AG10803 (cell line): ENCODE measurements around the gene MRPS16.

Source experiments
- DNase-seq: peaks from one replicate; pipeline ENCODE4 v3.0.0; 2010; ENCODE audit warnings: low read depth
- H3K4me3 ChIP-seq: 2 replicates; pipeline ENCODE4 v1.5.1; 2011; ENCODE audit warnings: mild to moderate bottlenecking, low read length, control low read depth
- CTCF ChIP-seq: conservative IDR thresholded peaks from 2 replicates; pipeline ENCODE4 v1.5.1; 2011; ENCODE audit warnings: mild to moderate bottlenecking, low read length, control low read depth, inconsistent platforms

MRPS16 gene

GRCh38 chr10:73238990-73239566, 13.4 kb downstream of the MRPS16 start:
- DNase-seq = no peak
- H3K4me3 ChIP-seq = no peak overlapping the region
- TF ChIP-seq CTCF = no peak

- no peak for TF ChIP-seq CTCF
- DNase-seq = no peak
Observed at GRCh38 chr10:73234695-73235094, 17.7 kb downstream of the MRPS16 start.

GRCh38 chr10:73233883-73234282, 18.6 kb downstream of the MRPS16 start:
- TF ChIP-seq CTCF = no peak
- DNase-seq = no peak
- no peak overlapping the region for H3K4me3 ChIP-seq

More at GRCh38 chr10:73234695-73235094, 17.7 kb downstream of the MRPS16 start:
- H3K4me3 ChIP-seq = no peak overlapping the region

- DNase-seq = no peak
- peak; percentile 13; the same call in 1 of the 2 replicates for TF ChIP-seq CTCF
- no peak overlapping the region for H3K4me3 ChIP-seq
Observed at GRCh38 chr10:73232887-73233286, 19.6 kb downstream of the MRPS16 start.

DNA sequence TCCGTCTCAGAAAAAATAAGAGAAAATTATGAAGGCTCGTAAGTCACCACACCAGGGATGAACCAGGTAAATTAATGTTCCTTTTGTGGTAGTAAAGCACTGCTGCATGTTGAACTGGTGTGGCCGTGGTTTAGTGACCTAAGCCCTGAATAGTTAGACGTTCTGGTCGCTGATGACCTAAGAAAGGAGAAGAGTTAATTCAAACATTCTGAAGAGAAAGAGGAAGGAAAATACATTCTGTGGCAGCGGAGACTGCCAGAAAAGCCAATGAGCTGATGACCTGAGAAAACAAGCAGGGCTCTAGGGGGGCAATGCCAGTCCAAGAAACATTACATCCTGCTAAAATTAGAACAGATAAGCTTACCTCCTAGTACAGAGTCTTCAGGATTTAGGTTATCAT, 22.9 kb downstream of the MRPS16 start:
- no peak overlapping the region for H3K4me3 ChIP-seq
- DNase-seq = no peak
- no peak for TF ChIP-seq CTCF

DNA sequence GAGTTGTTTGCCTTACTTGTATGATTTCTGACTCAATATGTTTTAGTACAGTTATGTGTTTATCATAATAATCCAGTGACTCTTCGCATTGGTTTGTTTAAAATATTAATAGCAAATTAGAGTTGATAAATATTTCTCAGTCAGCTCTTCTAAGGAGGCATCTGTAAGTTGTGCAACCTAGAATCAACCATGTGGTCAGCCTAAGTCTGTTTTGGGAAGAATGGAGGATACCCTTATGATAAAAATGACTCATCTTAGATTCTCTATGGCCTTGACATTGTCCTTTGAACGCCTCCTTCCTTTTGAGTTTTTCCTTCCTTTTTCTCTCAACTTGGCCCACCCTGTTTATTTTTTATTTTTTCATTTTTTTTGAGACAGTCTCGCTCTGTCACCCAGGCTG, 24.2 kb downstream of the MRPS16 start:
- no peak for DNase-seq
- no peak for TF ChIP-seq CTCF
- H3K4me3 ChIP-seq = no peak overlapping the region

GRCh38 chr10:73226663-73227062, 25.8 kb downstream of the MRPS16 start:
- no peak overlapping the region for H3K4me3 ChIP-seq
- TF ChIP-seq CTCF = no peak
- DNase-seq = no peak
